Endothelial cell of umbilical vein (primary cell): ENCODE results near the gene MGAT4D. TPM values are rescaled to one million over a fixed set of nuclear protein-coding genes. Genes with fewer than 3 reads are reported as not detected.

ENCODE experiments used
- BruUV-seq: library from RNA; stranded (reverse); fragments of 400-500 nt; replicated peaks from 2 replicates; lab custom pipeline; 2021; lab: Mats Ljungman, UMichigan
- CTCF ChIA-PET: fragments of 300-600, 350-600 bp; sonication (Branson Sonifier 250); formaldehyde crosslinking; loops from one replicate; lab custom pipeline; 2021; ENCODE audit warnings: antibody characterized with exemption, inconsistent platforms; lab: Charles Lee
- POLR2A ChIA-PET: fragments of 300-600, 350-600 bp; sonication (Branson Sonifier 250); formaldehyde crosslinking; loops from one replicate; lab custom pipeline; 2021; ENCODE audit warnings: antibody characterized with exemption, inconsistent platforms; lab: Charles Lee
- DNase-seq: peaks from one replicate; pipeline ENCODE4 v3.0.0-alpha.2; 2011; ENCODE audit warnings: low read depth, low spot score
- FAIRE-seq: peaks from 2 replicates; lab custom pipeline; 2011; peaks lifted over from hg19 to GRCh38; lab: Jason Lieb, UNC
- H2AFZ ChIP-seq: 2 replicates; pipeline ENCODE4 v1.6.0; 2012; ENCODE audit warnings: low read depth, low read length, control low read depth, inconsistent platforms
- H3K27ac ChIP-seq: 2 replicates; pipeline ENCODE4 v1.5.1; 2011; ENCODE audit warnings: low read depth, mild to moderate bottlenecking, control low read depth, low read length, moderate library complexity; ENCODE audit not compliant: insufficient read depth
- H3K27me3 ChIP-seq, 2 experiments: 2 replicates each; pipeline versions ENCODE4 v1.6.0 to v1.6.1; 2011; ENCODE audit warnings: low read length in 2 of 2, mixed read lengths in 1 of 2; ENCODE audit not compliant: control insufficient read depth in 2 of 2, insufficient read depth in 2 of 2
- H3K36me3 ChIP-seq, 2 experiments: 2 replicates in 1 of 2; 3 replicates in 1 of 2; pipeline ENCODE4 v1.5.1; 2011; ENCODE audit warnings: low read length in 2 of 2, mild to moderate bottlenecking in 1 of 2, moderate library complexity in 1 of 2; ENCODE audit not compliant: control insufficient read depth in 2 of 2, insufficient read depth in 2 of 2; ENCODE audit errors: extremely low read depth in 1 of 2
- H3K4me1 ChIP-seq: 3 replicates; pipeline ENCODE4 v1.5.1; 2011; ENCODE audit warnings: mild to moderate bottlenecking, low read length; ENCODE audit not compliant: control insufficient read depth, insufficient read depth; ENCODE audit errors: extremely low read depth
- H3K4me2 ChIP-seq: 2 replicates; pipeline ENCODE4 v1.6.1; 2011; ENCODE audit warnings: low read length, control low read depth, mixed read lengths; ENCODE audit not compliant: insufficient read depth
- H3K4me3 ChIP-seq, 3 experiments: fragments of 200-600 bp in 1 of 3; sonication (generic), shearing (Covaris generic) in 1 of 3; replicated peaks in 1 of 3; 2 replicates each; pipeline ENCODE4 v1.5.1; 2011 to 2016; ENCODE audit warnings: control low read depth in 3 of 3, low read length in 3 of 3, mild to moderate bottlenecking in 2 of 3, inconsistent platforms in 1 of 3, low read depth in 1 of 3, moderate library complexity in 1 of 3; ENCODE audit not compliant: insufficient read depth in 1 of 3
- H3K79me2 ChIP-seq: 2 replicates; pipeline ENCODE4 v1.6.0; 2012; ENCODE audit warnings: low read length, inconsistent platforms; ENCODE audit not compliant: control insufficient read depth, insufficient read depth
- H3K9ac ChIP-seq: replicated peaks from 2 replicates; pipeline ENCODE3; 2011; ENCODE audit warnings: low read length, control low read depth; ENCODE audit not compliant: insufficient read depth; ENCODE audit errors: extremely low read depth
- H3K9me1 ChIP-seq: replicated peaks from 3 replicates; pipeline ENCODE4 v1.6.0; 2011; ENCODE audit warnings: mild to moderate bottlenecking, low read length; ENCODE audit not compliant: control insufficient read depth, insufficient read depth; ENCODE audit errors: extremely low read depth
- H3K9me3 ChIP-seq: replicated peaks from 2 replicates; pipeline ENCODE4 v1.5.1; 2012; ENCODE audit warnings: low read length, inconsistent platforms; ENCODE audit not compliant: control insufficient read depth, insufficient read depth
- H4K20me1 ChIP-seq: replicated peaks from 2 replicates; pipeline ENCODE3; 2011; ENCODE audit warnings: mild to moderate bottlenecking, low read length; ENCODE audit not compliant: control insufficient read depth, insufficient read depth; ENCODE audit errors: extremely low read depth
- EZH2 ChIP-seq: IDR thresholded peaks from 2 replicates; pipeline ENCODE4 v1.6.1; 2012; ENCODE audit warnings: borderline replicate concordance, low read depth, mild to moderate bottlenecking, moderate library complexity, low read length, inconsistent platforms; ENCODE audit not compliant: severe bottlenecking
- FOS ChIP-seq: IDR thresholded peaks from 2 replicates; pipeline ENCODE4 v1.6.1; 2011; ENCODE audit warnings: mild to moderate bottlenecking, low read length, moderate library complexity, borderline replicate concordance; ENCODE audit not compliant: insufficient read depth
- GATA2 ChIP-seq: IDR thresholded peaks from 2 replicates; pipeline ENCODE4 v1.7.0; 2011; ENCODE audit warnings: low read depth, mild to moderate bottlenecking, moderate library complexity, mixed read lengths, low read length; ENCODE audit not compliant: insufficient read length, insufficient read depth
- JUN ChIP-seq: IDR thresholded peaks from 2 replicates; pipeline ENCODE4 v1.6.1; 2011; ENCODE audit warnings: borderline replicate concordance, low read depth; ENCODE audit not compliant: insufficient read length, insufficient read depth
- MAX ChIP-seq: IDR thresholded peaks from 2 replicates; pipeline ENCODE4 v1.6.1; 2011; ENCODE audit not compliant: insufficient read depth, insufficient read length
- MYC ChIP-seq: IDR thresholded peaks from one replicate; pipeline ENCODE4 v1.6.1; 2011; ENCODE audit warnings: mild to moderate bottlenecking, low read depth, low read length
- POLR2A ChIP-seq: IDR thresholded peaks from 2 replicates; pipeline ENCODE4 v1.6.1; 2012; ENCODE audit warnings: low read depth, mild to moderate bottlenecking, control low read depth, low read length
- POLR2AphosphoS5 ChIP-seq: IDR thresholded peaks from 2 replicates; pipeline ENCODE4 v1.6.1; 2012; ENCODE audit warnings: low read depth, mild to moderate bottlenecking, control low read depth, low read length, moderate library complexity; ENCODE audit not compliant: insufficient read depth
- dilution Hi-C: fragments of 300-500 bp; cut with MboI; formaldehyde crosslinking; loops from one replicate; pipeline ENCODE4 v1.15.0; 2019; ENCODE audit warnings: low sequenced_read_pairs; ENCODE audit not compliant: extremely low pct_ligation_motif_present
- intact Hi-C: fragments of 100-400 bp; cut with micrococcal nuclease; formaldehyde crosslinking; loops from one replicate; pipeline ENCODE4 v1.10.0; 2022
- polyA plus RNA-seq, 4 experiments: library from polyadenylated mRNA; depleted of rRNA in 3 of 4; stranded (reverse) in 3 of 4; unstranded in 1 of 4; fragments of >200 nt; gene quantifications; 2 replicates each; pipeline versions ENCODE4 v1.2.1 to v1.2.3, GENCODE V29; 2011 to 2012; ENCODE audit warnings: missing spikeins in 1 of 4
- total RNA-seq: library from RNA; stranded (reverse); gene quantifications from 2 replicates; pipeline ENCODE4 v1.2.3, GENCODE V29; 2021
- TF ChIP-seq, protein P1 (sequence below), 2 donors: IDR thresholded peaks; 1 replicate in 1 of 2; 2 replicates in 1 of 2; pipeline ENCODE4 v1.5.1; 2011; ENCODE audit warnings: low read length in 2 of 2, mild to moderate bottlenecking in 2 of 2, moderate library complexity in 2 of 2, control low read depth in 1 of 2, inconsistent platforms in 1 of 2, low read depth in 1 of 2; ENCODE audit not compliant: insufficient read depth in 1 of 2; ENCODE audit errors: extremely low read depth in 1 of 2

The MGAT4D gene
- total and polyA plus RNA-seq, 2 donors (not counting 3 experiments of a cell fraction or from before 2014, with no cell fraction given): not detected

- CTCF ChIA-PET: no interaction called here
- H3K4me1 ChIP-seq: no peaks in the 10 kb centered on the region
- TF ChIP-seq MYC: no peak
- no peak overlapping the region for H2AFZ ChIP-seq
- no peaks in the 10 kb centered on the region for H3K36me3 ChIP-seq
- no peaks in the 10 kb centered on the region for H3K9me3 ChIP-seq
- FAIRE-seq: no peak
- H3K27me3 ChIP-seq: peaks cover 4 to 20% of the 10 kb centered on the region in 2 experiments
- intact Hi-C loops: no loop called here
- no peak for DNase-seq
- H3K4me2 ChIP-seq: no peak overlapping the region
- POLR2A ChIA-PET: no interaction called here
- no TSS peak for BruUV-seq
- H3K27ac ChIP-seq: no peak overlapping the region
- dilution Hi-C loops: no loop called here
- H3K9me1 ChIP-seq: peaks cover 3% of the 10 kb centered on the region
- no peaks in the 10 kb centered on the region for H3K79me2 ChIP-seq
- H3K4me3 ChIP-seq: no peak overlapping the region
- H4K20me1 ChIP-seq: no peaks in the 10 kb centered on the region
- H3K9ac ChIP-seq: no peak overlapping the region
These were observed 34.9 kb downstream of the MGAT4D start for GRCh38 chr4:140463182-140463581.

- Histone ChIP-seq H3K4me2 (no peak overlapping the region), H3K9ac (no peak overlapping the region), H3K9me3 (no peaks in the 10 kb centered on the region), H3K9me1 (no peaks in the 10 kb centered on the region), H3K79me2 (no peaks in the 10 kb centered on the region), H2AFZ (no peak overlapping the region), H4K20me1 (no peaks in the 10 kb centered on the region), H3K27me3 (peaks cover 5 to 11% of the 10 kb centered on the region in 2 experiments), H3K36me3 (no peaks in the 10 kb centered on the region), H3K4me3 (no peak overlapping the region), H3K4me1 (no peaks in the 10 kb centered on the region), H3K27ac (no peak overlapping the region)
- POLR2A ChIA-PET: no interaction called here
- no TSS peak for BruUV-seq
- CTCF ChIA-PET: interaction anchor here (0.6 kb wide), 1 partner anchor 1255 kb away, joined by 3 read pairs; no protein-coding TSS in a partner anchor
- intact Hi-C loops (no loop called here), dilution Hi-C loops (no loop called here)
- TF ChIP-seq POLR2AphosphoS5 (no peak), MYC (no peak), FOS (no peak), GATA2 (no peak), EZH2 (no peak), JUN (no peak), MAX (no peak), POLR2A (no peak)
- TF ChIP-seq, protein P1, sequence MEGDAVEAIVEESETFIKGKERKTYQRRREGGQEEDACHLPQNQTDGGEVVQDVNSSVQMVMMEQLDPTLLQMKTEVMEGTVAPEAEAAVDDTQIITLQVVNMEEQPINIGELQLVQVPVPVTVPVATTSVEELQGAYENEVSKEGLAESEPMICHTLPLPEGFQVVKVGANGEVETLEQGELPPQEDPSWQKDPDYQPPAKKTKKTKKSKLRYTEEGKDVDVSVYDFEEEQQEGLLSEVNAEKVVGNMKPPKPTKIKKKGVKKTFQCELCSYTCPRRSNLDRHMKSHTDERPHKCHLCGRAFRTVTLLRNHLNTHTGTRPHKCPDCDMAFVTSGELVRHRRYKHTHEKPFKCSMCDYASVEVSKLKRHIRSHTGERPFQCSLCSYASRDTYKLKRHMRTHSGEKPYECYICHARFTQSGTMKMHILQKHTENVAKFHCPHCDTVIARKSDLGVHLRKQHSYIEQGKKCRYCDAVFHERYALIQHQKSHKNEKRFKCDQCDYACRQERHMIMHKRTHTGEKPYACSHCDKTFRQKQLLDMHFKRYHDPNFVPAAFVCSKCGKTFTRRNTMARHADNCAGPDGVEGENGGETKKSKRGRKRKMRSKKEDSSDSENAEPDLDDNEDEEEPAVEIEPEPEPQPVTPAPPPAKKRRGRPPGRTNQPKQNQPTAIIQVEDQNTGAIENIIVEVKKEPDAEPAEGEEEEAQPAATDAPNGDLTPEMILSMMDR (IDR thresholded peaks at IDR 0.05; ENCODE audit: extremely low read depth in 1 of 2, insufficient read depth in 1 of 2, low read depth in 1 of 2, low read length in 2 of 2): no peak
- no peak for FAIRE-seq
- DNase-seq: no peak
These were observed 47.7 kb downstream of the MGAT4D start for GRCh38 chr4:140450352-140450751.
